Lower leg skin (tissue), 4 donors: Measurements from ENCODE around the gene NUP214. TPM values are rescaled to one million over a fixed set of nuclear protein-coding genes. Genes with fewer than 3 reads are reported as not detected.
A peak's percentile ranks its signal among the peaks of the same experiment; 100 is the strongest.

Experiments used
- DNase-seq, 2 donors: peaks; one replicate each; pipeline ENCODE4 v3.0.0-alpha.2; 2019; ENCODE audit warnings: low spot score in 2 of 2
- H3K4me3 ChIP-seq: fragments of 200-600 bp; sonication (generic); 2 replicates; pipeline ENCODE4 v1.5.1; 2017; ENCODE audit warnings: mild to moderate bottlenecking, low read depth; ENCODE audit not compliant: poor library complexity, severe bottlenecking
- POLR2A ChIP-seq, 2 donors: fragments of 450-650 bp; IDR thresholded peaks; one replicate each; pipeline ENCODE4 v1.6.1; 2016 to 2017; ENCODE audit warnings: antibody characterized with exemption in 2 of 2, mild to moderate bottlenecking in 1 of 2, moderate library complexity in 1 of 2
- WGBS, 2 donors: methylation state at CpG; one replicate each; pipeline ENCODE4 v1.1.5; 2018; 5-methylcytosine and 5-hydroxymethylcytosine counted together
- intact Hi-C: fragments of 100-400 bp; cut with DNase I; formaldehyde crosslinking; loops from one replicate; pipeline ENCODE4 v1.15.0; 2023; ENCODE audit warnings: low total_unique reads
- total RNA-seq, 4 donors: library from RNA; depleted of rRNA; stranded (reverse); fragments of >200 nt; gene quantifications; one replicate each; pipeline ENCODE4 v1.1.0, GENCODE V29; 2016
- TF ChIP-seq, protein P1 (sequence below), 3 donors: fragments of 450-650 bp; IDR thresholded peaks; one replicate each; pipeline ENCODE4 v1.5.1; 2016; ENCODE audit warnings: antibody characterized with exemption in 3 of 3, mild to moderate bottlenecking in 3 of 3, moderate library complexity in 2 of 3

The NUP214 gene
- total RNA-seq, 4 donors from 2014 or later: 33.8 to 64.4 (median 39.8) TPM

DNA sequence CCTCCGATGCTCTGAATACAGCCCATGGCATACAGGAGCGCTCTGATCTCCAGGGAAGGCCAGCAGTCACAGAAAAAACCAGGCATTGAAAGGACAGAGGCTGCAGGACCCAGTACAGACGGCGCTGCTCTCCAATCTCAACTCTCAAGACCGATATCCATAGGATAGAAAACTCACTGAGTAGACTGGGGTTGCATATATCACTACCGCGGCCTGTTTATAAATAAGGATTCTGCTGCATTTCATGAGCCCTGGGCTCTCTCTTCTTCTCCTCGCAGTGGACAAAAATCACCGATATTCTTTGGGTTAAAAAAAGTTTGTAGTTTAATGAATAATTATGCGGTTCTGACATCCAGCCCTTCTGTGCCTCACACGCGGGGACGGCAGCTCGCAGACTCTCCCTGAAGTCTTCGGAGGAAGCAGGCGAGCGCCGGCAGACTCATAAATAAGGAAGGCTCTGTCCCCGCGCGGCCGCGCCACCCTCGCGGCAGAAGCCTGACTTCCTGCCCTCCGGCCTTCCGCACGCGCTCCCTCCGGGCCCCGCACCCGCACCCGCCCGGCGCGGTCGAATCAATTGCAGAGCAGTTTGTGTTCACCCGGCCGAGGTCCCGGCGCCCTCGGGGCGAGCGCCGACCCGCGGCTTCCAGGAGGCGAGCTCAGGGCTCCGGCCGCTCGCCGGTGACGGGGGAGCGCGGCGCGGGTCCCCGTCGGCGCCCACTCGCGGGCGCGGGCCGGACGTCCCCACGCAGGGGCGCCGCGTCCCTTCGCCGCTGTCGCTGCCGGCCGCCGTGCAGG, 150.9 kb downstream of the NUP214 start, which contains the start of gene FAM78A:
TSS of gene FAM78A (minus strand) at position 417 of the 795 bp plus-strand sequence. CDS start at position 86, 331 bp downstream.
- DNase-seq: no peak
- TF ChIP-seq, protein P1, sequence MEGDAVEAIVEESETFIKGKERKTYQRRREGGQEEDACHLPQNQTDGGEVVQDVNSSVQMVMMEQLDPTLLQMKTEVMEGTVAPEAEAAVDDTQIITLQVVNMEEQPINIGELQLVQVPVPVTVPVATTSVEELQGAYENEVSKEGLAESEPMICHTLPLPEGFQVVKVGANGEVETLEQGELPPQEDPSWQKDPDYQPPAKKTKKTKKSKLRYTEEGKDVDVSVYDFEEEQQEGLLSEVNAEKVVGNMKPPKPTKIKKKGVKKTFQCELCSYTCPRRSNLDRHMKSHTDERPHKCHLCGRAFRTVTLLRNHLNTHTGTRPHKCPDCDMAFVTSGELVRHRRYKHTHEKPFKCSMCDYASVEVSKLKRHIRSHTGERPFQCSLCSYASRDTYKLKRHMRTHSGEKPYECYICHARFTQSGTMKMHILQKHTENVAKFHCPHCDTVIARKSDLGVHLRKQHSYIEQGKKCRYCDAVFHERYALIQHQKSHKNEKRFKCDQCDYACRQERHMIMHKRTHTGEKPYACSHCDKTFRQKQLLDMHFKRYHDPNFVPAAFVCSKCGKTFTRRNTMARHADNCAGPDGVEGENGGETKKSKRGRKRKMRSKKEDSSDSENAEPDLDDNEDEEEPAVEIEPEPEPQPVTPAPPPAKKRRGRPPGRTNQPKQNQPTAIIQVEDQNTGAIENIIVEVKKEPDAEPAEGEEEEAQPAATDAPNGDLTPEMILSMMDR (IDR thresholded peaks at IDR 0.05): no peak
- no peak for TF ChIP-seq POLR2A (IDR thresholded peaks at IDR 0.05)
- H3K4me3 ChIP-seq: peak within 1 kb of the TSS; percentile 50
- intact Hi-C loops: no loop called here
- 17 to 18% methylated on average over 37 to 41 of the region's 76 CpGs for WGBS, 2 donors

DNA sequence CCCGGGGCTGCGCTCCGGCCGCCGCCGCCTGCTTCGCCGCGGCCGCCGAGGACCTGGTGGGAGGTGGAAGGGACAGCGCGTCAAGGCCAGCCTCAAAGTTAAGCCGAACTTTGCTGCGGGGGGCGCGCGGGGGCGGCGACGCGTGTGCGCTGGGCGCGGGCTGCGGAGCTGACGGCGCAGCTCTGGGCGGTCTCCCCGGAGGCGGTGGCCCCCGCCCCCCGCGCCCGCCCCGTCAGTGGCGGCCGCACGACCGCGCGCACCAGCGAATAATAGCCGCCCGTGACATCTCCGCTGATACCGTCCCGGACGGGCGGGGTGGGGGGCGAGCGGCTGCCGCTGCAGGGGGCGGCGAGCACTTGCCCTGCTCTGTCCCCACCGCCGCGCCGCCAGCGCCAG, 151.5 kb downstream of the NUP214 start:
- whole genome bisulfite sequencing, 2 donors: 0% methylated on average over 23 of the region's 60 CpGs; no CpG with 5 or more reads in 1 of the 2 donors
- TF ChIP-seq POLR2A (IDR thresholded peaks at IDR 0.05): no peak
- TF ChIP-seq, protein P1 (IDR thresholded peaks at IDR 0.05): no peak
- H3K4me3 ChIP-seq: peak overlapping the region; percentile 50
- DNase-seq: no peak
- intact Hi-C loops: no loop called here

GRCh38 chr9:131277287-131277909, 152.0 kb downstream of the NUP214 start:
- H3K4me3 ChIP-seq: peak overlapping the region; percentile 50
- no peak for DNase-seq
- WGBS, 2 donors: 0% methylated on average over 9 to 39 of the region's 78 CpGs
- intact Hi-C loops: no loop called here
- no peak for TF ChIP-seq POLR2A (IDR thresholded peaks at IDR 0.05)
- TF ChIP-seq, protein P1 (IDR thresholded peaks at IDR 0.05): no peak

GRCh38 chr9:131277910-131278701, 152.7 kb downstream of the NUP214 start:
- H3K4me3 ChIP-seq: peak overlapping the region; percentile 50
- intact Hi-C loops: no loop called here
- TF ChIP-seq POLR2A (IDR thresholded peaks at IDR 0.05): no peak
- TF ChIP-seq, protein P1 (IDR thresholded peaks at IDR 0.05): no peak
- DNase-seq: peak; percentile 74 to 95
- 9 to 19% methylated on average over 23 to 42 of the region's 59 CpGs for WGBS, 2 donors

- TF ChIP-seq, protein P1 (IDR thresholded peaks at IDR 0.05): no peak
- TF ChIP-seq POLR2A (IDR thresholded peaks at IDR 0.05): no peak
- 43 to 52% methylated on average over 9 to 10 of the region's 10 CpGs for WGBS, 2 donors
- H3K4me3 ChIP-seq: no peak overlapping the region
- intact Hi-C loops: no loop called here
- DNase-seq: no peak
Measured at GRCh38 chr9:131278702-131279111, 153.3 kb downstream of the NUP214 start.
